Measurements from ENCODE around the gene COQ2. TPM values are rescaled to one million over a fixed set of nuclear protein-coding genes. Genes with fewer than 3 reads are reported as not detected.

COQ2 gene
- total and polyA plus RNA-seq, 8 donors: 1.8 to 10.1 (median 8.0) TPM

GRCh38 chr4:83248486-83248885 is 36.1 kb downstream of the COQ2 start:
- TF ChIP-seq POLR2AphosphoS5 (IDR thresholded peaks at IDR 0.05) (peak in 1 of 3 donors; percentile 42), EP300 (IDR thresholded peaks at IDR 0.05) (no peak)
- DNase-seq: no peak
- peak overlapping the region in 1 of 5 donors; percentile 16 for H3K27ac ChIP-seq
- peaks cover 0 to 12% (median 0%) of the 10 kb centered on the region in 4 donors for H3K4me1 ChIP-seq
- no peaks in the 10 kb centered on the region for H3K36me3 ChIP-seq
- no peaks in the 10 kb centered on the region for H3K9me3 ChIP-seq
- no peaks in the 10 kb centered on the region for H3K27me3 ChIP-seq
- WGBS, 5 donors: 42 to 78% (median 63%) methylated on average over 4 to 5 of the region's 5 CpGs
- H3K4me3 ChIP-seq: no peak overlapping the region
- intact Hi-C loops (cut with DNase I; ENCODE audit: low total_unique reads): no loop called here

DNA sequence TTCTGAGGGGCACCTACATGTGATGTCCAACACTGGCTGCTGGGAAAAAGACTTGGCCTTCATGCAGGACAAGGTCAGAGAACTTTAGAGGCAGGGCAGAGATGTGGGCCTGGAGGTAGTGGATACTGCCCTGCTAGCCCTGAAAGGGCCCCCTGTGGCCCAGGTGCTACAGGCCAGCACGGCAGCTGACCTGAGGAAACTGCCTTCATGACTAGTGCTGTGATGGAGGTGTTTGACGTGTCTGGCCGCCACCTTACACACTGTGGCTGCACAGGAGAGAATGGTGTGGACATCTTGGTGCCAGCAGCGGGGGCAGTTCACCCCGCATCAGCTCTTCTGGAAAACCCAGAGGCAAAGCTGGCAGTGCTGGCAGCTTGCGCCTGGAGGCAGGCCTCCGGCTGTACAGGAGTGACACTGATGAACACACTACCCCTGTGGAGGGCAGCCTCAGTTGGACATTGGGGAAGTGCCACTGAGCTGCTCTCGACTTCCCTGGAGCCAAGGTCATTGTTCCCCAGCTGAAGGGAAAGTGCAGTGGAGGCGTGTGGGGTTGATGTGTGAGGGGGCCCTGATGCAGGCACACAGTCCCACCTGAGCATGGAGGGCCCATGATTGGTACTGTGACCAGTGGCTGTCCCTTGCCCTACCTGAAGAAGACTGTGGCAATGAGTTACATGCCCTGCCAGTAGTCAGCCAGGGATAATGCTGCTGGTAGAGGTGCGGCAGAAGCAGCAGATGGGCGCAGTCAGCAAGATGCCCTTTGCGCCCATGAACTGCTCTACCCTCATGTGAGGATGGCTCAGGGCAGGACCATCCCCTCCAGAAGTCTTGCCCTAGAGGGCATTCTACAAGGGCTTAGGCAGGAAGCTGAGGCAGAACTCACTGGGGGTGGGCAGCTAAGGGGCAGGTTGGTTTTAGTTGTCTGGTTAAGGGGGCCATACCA is 36.9 kb downstream of the COQ2 start:
- Histone ChIP-seq H3K4me1 (peaks cover 0 to 5% (median 0%) of the 10 kb centered on the region in 4 donors), H3K9me3 (no peaks in the 10 kb centered on the region), H3K27me3 (no peaks in the 10 kb centered on the region), H3K27ac (peak overlapping the region in 1 of 5 donors; percentile 16), H3K36me3 (no peaks in the 10 kb centered on the region), H3K4me3 (no peak overlapping the region)
- whole genome bisulfite sequencing, 5 donors: 75 to 95% (median 91%) methylated on average over 6 to 12 of the region's 12 CpGs
- no peak for DNase-seq
- no peak for TF ChIP-seq POLR2AphosphoS5 (IDR thresholded peaks at IDR 0.05)
- TF ChIP-seq EP300 (IDR thresholded peaks at IDR 0.05): no peak
- no peak for TF ChIP-seq POLR2A (IDR thresholded peaks at IDR 0.05)
- no peak for TF ChIP-seq CTCF (IDR thresholded peaks at IDR 0.05)
- intact Hi-C loops (cut with DNase I; ENCODE audit: low total_unique reads): no loop called here

- Histone ChIP-seq H3K36me3 (no peaks in the 10 kb centered on the region), H3K27me3 (no peaks in the 10 kb centered on the region), H3K4me1 (no peaks in the 10 kb centered on the region), H3K27ac (peak overlapping the region in 1 of 5 donors; percentile 2), H3K9me3 (no peaks in the 10 kb centered on the region), H3K4me3 (no peak overlapping the region)
- intact Hi-C loops (cut with DNase I; ENCODE audit: low total_unique reads): no loop called here
- no peak for DNase-seq
- 57 to 87% (median 82%) methylated on average over 1 of the region's 1 CpG for WGBS, 5 donors
- no peak for TF ChIP-seq POLR2AphosphoS5 (IDR thresholded peaks at IDR 0.05)
- no peak for TF ChIP-seq CTCF (IDR thresholded peaks at IDR 0.05)
- TF ChIP-seq POLR2A (IDR thresholded peaks at IDR 0.05): no peak
- TF ChIP-seq EP300 (IDR thresholded peaks at IDR 0.05): no peak
These were observed 43.5 kb downstream of the COQ2 start for GRCh38 chr4:83241132-83241531.

DNA sequence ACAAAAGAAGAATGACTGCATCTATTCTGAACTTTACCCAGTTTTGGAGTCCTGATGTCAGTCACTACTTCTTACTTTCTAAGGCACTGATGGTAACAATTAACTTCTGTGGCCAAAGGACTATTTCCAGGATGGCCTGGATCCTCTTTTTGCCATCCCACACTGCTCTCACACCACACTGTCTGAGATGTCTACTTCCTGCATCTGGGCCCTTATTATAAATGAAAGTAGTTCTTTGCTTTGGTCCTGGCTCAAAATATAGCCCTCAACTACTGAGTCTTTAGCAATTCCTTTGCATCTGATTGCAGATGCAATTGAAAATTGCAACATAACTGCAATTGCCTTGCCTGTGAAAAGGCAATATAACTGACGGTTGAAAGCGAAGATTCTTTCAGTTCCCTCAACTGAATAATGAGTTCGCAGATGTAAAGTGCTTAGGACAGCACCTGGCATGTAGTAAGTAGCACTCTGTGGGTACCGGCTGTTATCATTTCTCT is 44.2 kb downstream of the COQ2 start:
- H3K36me3 ChIP-seq: no peaks in the 10 kb centered on the region
- no peak for DNase-seq
- H3K27me3 ChIP-seq: no peaks in the 10 kb centered on the region
- intact Hi-C loops (cut with DNase I; ENCODE audit: low total_unique reads): no loop called here
- no peaks in the 10 kb centered on the region for H3K9me3 ChIP-seq
- WGBS, 5 donors: 71 to 98% (median 91%) methylated on average over 4 of the region's 4 CpGs
- TF ChIP-seq POLR2AphosphoS5 (IDR thresholded peaks at IDR 0.05) (no peak), POLR2A (IDR thresholded peaks at IDR 0.05) (no peak), CTCF (IDR thresholded peaks at IDR 0.05) (no peak), EP300 (IDR thresholded peaks at IDR 0.05) (no peak)
- H3K4me1 ChIP-seq: peaks cover 0 to 3% (median 0%) of the 10 kb centered on the region in 4 donors
- H3K27ac ChIP-seq: peak overlapping the region in 1 of 5 donors; percentile 2
- no peak overlapping the region for H3K4me3 ChIP-seq

Measured in stomach (tissue), 9 donors.